Measurements from ENCODE around the gene USH1G.
A peak's percentile ranks its signal among the peaks of the same experiment; 100 is the strongest.

Gene USH1G

GRCh38 chr17:74962622-74963394, 39.8 kb upstream of the USH1G start:
- Histone ChIP-seq H3K9ac (ENCODE audit: low read length) (no peak overlapping the region), H4K20me1 (ENCODE audit: insufficient read depth, low read length) (no peaks in the 10 kb centered on the region), H3K36me3 (ENCODE audit: insufficient read depth, low read length) (no peaks in the 10 kb centered on the region), H3K27me3 (ENCODE audit: insufficient read depth, low read length) (no peaks in the 10 kb centered on the region; the same call in 1 of the 2 replicates), H2AFZ (ENCODE audit: low read length) (no peak overlapping the region), H3K27ac (ENCODE audit: low read depth, low read length, poor library complexity, severe bottlenecking) (no peak overlapping the region), H3K4me1 (ENCODE audit: insufficient read depth, low read length, severe bottlenecking) (peaks cover 3% of the 10 kb centered on the region), H3K9me2 (ENCODE audit: low read depth, low read length) (no peaks in the 10 kb centered on the region), H3K4me3 (ENCODE audit: low read depth, low read length, poor library complexity, severe bottlenecking) (no peak overlapping the region), H3K79me2 (ENCODE audit: insufficient read depth, low read length) (no peaks in the 10 kb centered on the region), H3F3A (ENCODE audit: insufficient read depth, low read length) (no peaks in the 10 kb centered on the region), H3K4me2 (ENCODE audit: low read length) (no peak overlapping the region), H3K9me3 (ENCODE audit: low read length) (no peaks in the 10 kb centered on the region)
- no peak for TF ChIP-seq EZH2 (IDR thresholded peaks at IDR 0.05; ENCODE audit: borderline replicate concordance, low read length)
- no peak for TF ChIP-seq CTCF (IDR thresholded peaks at IDR 0.05; ENCODE audit: low read length)

GRCh38 chr17:74961657-74962350, 38.7 kb upstream of the USH1G start:
- Histone ChIP-seq H3K4me1 (ENCODE audit: insufficient read depth, low read length, severe bottlenecking) (peaks cover 3% of the 10 kb centered on the region), H3K79me2 (ENCODE audit: insufficient read depth, low read length) (no peaks in the 10 kb centered on the region), H3K27ac (ENCODE audit: low read depth, low read length, poor library complexity, severe bottlenecking) (no peak overlapping the region), H3K27me3 (ENCODE audit: insufficient read depth, low read length) (no peaks in the 10 kb centered on the region; the same call in 1 of the 2 replicates), H3K4me2 (ENCODE audit: low read length) (no peak overlapping the region), H4K20me1 (ENCODE audit: insufficient read depth, low read length) (no peaks in the 10 kb centered on the region), H3F3A (ENCODE audit: insufficient read depth, low read length) (no peaks in the 10 kb centered on the region), H3K9me3 (ENCODE audit: low read length) (no peaks in the 10 kb centered on the region), H3K36me3 (ENCODE audit: insufficient read depth, low read length) (no peaks in the 10 kb centered on the region), H2AFZ (ENCODE audit: low read length) (no peak overlapping the region), H3K4me3 (ENCODE audit: low read depth, low read length, poor library complexity, severe bottlenecking) (no peak overlapping the region), H3K9ac (ENCODE audit: low read length) (no peak overlapping the region), H3K9me2 (ENCODE audit: low read depth, low read length) (no peaks in the 10 kb centered on the region)
- peak; percentile 75; the same call in 1 of the 2 replicates for TF ChIP-seq CTCF (IDR thresholded peaks at IDR 0.05; ENCODE audit: low read length)
- no peak for TF ChIP-seq EZH2 (IDR thresholded peaks at IDR 0.05; ENCODE audit: borderline replicate concordance, low read length)

GRCh38 chr17:74960570-74961342, 37.7 kb upstream of the USH1G start:
- Histone ChIP-seq H4K20me1 (ENCODE audit: insufficient read depth, low read length) (no peaks in the 10 kb centered on the region), H3K36me3 (ENCODE audit: insufficient read depth, low read length) (no peaks in the 10 kb centered on the region), H2AFZ (ENCODE audit: low read length) (no peak overlapping the region), H3K4me1 (ENCODE audit: insufficient read depth, low read length, severe bottlenecking) (peaks cover 3% of the 10 kb centered on the region), H3K9ac (ENCODE audit: low read length) (no peak overlapping the region), H3F3A (ENCODE audit: insufficient read depth, low read length) (no peaks in the 10 kb centered on the region), H3K4me2 (ENCODE audit: low read length) (peak overlapping the region; percentile 50; the same call in 1 of the 2 replicates), H3K27ac (ENCODE audit: low read depth, low read length, poor library complexity, severe bottlenecking) (no peak overlapping the region), H3K79me2 (ENCODE audit: insufficient read depth, low read length) (no peaks in the 10 kb centered on the region), H3K9me2 (ENCODE audit: low read depth, low read length) (no peaks in the 10 kb centered on the region), H3K27me3 (ENCODE audit: insufficient read depth, low read length) (no peaks in the 10 kb centered on the region; the same call in 1 of the 2 replicates), H3K4me3 (ENCODE audit: low read depth, low read length, poor library complexity, severe bottlenecking) (no peak overlapping the region), H3K9me3 (ENCODE audit: low read length) (no peaks in the 10 kb centered on the region)
- no peak for TF ChIP-seq EZH2 (IDR thresholded peaks at IDR 0.05; ENCODE audit: borderline replicate concordance, low read length)
- TF ChIP-seq CTCF (IDR thresholded peaks at IDR 0.05; ENCODE audit: low read length), result peak; percentile 81

Data from OCI-LY1 (cell line).